NCI-H510A treated with DMSO at 0.1 percent for 48 hours (cell line): ENCODE measurements around the gene PKDREJ.
"Not testable (repeated sequence)": the region's sequence is repeated elsewhere in the genome, so short reads cannot be mapped to it uniquely, and the experiment has no call there.

Source experiments
- DNase-seq: peaks from one replicate; lab custom pipeline; 2025; lab: John Stamatoyannopoulos, UW

Gene PKDREJ

DNA sequence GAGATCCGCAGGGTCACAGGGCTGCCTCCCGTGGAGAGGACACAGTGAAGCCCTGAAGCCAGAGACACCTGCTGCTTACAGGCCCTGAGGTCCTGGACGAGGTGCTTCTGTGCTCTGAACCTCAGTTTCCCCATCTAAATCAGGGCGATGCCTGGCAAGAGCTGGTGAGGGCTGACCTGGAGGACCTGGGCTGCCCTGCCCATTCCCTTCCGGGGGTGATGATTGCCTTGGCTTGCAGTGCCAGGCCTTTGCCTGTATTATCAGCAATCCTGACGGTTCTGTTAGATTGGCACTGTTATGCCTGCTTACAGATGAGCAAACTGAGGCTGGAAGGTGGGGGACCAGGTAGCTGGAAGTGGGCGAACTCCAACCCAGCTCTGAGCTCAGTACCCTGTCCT, 25.7 kb upstream of the PKDREJ start:
- DNase-seq: no peak

DNA sequence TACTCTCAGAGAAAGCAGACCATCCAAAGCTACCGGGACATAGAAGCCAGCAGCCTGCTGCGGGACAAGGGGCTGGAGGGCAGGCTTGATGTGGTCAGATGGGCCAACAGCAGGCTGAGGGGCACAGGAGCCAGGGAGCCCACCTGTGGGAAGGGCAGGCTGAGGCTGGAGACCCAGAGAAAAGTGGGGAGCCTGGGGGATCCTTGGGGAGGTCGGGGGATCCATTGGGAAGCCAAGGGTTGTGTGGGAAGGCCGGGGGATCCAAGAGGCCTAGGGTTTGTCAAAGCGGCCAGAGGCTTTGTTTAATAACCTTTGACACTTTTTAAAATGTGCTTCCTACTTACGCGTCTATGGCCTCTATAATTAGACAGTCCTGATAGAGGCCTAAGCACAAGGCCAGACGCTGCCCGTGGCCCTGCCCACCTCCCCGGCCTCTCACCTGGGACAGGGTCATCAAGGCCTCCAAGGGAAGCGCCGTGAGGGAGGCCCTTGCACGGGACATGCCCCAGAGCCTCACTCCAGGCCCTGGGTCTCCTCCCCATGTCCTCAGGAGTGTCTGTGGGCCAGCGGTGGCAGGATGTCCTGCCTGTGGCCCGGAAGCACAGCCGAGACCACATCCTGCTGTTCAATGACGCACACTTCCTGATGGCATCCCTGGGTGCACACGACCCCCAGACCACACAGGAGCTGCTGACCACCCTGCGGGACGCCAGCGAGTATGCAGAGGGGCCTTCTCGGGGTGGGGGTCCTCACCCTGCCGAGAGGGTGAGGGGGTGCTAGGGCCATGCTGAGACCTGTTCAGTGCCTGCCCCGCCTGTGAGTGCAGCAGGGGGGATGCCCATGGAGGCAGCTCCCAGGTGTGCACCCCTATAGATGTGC, 25.0 kb upstream of the PKDREJ start:
- DNase-seq: no peak

DNA sequence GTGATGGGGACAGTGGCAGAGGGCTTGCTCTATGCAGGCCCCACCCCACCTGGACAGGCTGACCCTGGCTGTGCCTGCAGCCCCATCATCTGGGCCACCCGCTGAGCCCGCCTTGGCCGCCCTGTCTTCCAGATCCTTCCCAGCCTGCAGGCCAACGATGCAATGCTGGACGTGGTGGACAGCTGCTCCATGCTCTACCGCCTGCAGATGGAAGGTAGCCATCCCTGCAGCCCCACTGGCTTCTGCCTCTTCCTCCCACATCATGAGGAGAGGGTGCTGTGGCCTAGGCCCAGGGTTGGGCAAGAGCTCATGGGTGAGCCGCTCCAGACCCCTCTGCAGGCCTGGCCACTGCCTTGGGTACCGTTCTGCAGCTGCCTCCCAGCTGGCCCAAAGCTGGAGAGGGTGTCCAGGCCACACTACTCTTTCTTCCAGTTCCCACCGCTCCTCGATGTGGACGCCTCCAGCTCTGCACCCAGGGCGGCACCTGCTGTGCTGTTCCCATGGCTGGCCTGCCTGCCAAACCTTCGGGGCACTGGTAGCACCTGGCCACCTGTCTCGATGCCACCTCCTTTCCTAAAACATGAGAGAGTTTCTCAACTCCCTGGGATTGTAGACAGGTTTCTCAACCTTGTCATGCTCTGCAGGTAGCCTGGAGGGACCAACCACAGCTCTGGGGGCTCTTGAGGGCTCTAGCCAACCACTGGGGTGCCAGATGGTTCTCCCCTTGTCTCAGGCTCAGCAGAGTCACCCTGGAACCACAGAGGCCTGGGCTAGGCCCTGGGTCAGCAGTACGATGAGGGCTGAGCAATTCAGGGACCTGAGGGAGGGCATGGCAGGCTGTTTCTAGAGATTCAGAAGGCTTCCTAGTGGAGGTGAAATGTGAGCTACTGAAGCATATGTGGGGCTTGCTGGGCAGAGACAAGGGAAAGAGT, 24.1 kb upstream of the PKDREJ start:
- DNase-seq: no peak

DNA sequence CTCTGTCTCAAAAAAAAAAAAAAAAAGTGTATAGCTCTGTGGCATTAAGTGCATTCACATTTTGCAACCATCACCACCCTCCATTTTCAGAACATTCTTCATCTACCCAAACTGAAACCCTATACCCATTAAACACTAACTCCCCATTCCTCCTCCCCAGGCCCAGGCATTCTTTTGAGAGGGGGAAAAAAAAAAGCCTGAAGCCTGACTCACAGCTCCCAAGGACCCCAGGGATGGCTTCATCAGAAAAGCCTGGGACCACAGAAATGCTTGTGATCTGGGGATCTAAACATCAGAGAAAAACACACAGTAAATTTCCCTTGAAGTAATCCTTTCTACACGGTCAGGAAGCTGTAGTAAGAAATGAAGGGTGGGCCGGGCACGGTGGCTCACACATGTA, 22.9 kb upstream of the PKDREJ start:
- DNase-seq: no peak

DNA sequence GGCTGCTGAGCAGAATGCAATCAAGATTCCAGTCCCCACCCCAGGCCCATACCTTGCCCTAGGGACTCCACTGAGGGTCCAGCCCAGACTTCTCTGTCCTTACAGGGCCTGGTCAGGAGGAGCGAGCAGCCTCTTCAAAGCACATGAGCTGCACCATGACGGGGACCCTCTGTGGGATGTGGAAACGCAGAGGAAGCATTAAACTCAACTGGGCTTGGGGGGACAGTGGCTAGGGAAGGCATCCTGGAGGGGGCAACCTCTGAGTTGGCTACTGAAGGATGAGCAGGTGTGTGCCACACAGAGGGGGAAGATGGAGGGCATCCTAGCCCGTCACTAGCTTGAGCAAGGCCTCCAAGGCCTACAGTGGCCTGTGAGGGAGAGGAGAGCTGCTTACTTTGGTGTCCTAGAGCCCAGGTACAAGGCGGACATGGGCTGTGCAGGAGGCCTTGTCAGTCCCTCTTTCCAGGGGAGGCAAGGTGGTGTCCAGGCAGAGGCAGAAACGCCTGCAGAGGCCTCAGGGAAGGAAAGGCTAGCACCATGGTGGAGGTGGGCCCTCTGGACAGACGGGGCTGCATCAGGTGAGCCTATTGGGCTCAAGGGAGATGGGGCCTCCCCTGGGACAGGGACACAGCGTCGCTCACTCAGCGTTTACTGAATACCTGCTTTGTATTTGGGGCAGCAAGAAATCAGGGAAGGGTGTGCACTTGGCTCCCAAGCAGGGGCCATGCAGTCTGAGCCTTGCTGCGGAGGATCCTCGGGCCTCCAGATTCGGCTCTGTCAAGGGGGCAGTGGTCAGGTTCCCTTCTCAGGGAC, 18.9 kb upstream of the PKDREJ start:
- DNase-seq: no peak

DNA sequence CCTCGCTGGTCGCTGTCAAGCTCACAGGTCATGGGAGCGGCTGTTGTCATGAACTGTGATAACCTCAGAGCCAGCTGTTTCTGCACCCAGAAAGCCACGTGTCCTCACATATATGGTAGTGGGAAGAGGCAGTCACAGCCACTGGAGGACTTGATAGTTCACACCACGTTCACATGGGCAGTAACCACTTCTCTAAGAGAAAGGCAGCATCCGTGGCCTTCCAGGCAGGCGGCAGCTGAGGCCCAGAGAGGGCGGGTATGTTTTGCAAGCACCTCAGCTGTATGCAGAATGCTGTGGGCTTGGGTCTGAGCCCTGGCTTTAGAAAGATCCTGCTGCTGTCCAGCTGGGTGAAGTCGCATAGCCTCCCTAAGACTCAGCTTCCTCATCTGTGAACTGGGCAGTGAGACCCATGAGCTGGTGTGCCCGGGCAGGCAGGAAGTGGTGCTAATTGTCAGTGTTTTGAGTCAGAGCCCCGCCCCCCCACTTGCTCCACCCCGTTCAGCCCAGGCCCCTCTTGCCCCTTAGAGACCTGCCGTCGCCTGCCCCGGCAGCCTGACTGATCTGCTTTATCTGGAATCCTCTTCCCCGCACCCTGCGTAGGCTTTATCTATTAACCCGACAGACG, 18.0 kb upstream of the PKDREJ start:
- no peak for DNase-seq

DNA sequence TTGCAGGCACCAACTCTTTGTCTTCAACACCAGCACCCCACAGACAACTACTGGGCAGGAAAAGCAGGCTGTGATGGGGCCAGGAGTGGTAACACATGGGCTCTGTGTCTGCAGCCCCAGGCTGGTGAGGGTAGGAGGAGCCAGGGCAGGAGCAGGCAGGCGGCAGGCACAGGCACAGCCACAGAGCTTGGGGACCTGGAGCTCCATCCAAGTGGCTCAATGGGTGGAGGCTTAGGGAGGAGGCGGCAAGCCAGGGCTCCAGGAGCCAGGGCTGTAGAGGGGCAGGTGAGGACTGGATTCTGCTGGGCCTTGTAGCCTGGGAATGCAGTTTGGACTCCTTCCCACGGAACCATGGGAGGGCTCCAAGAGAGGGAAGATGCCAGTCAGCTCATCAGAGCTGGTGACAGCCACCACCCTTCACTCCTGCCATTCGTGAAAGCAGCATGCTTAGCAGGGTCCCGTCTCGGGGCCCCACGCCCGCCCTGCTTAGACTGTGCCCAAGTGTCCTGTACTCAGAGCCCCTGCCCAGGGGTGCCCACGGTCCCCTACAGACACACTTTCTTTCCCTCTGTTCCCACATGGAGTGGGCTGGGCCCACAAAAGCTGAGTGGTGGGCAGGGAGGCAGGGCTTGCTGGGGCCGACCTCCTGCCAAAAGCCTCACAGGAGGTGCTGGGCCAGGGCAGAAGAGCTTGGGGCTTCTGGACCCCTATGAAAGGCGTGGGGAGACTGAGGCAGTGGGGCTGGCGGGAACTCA, 17.1 kb upstream of the PKDREJ start:
- DNase-seq: no peak

DNA sequence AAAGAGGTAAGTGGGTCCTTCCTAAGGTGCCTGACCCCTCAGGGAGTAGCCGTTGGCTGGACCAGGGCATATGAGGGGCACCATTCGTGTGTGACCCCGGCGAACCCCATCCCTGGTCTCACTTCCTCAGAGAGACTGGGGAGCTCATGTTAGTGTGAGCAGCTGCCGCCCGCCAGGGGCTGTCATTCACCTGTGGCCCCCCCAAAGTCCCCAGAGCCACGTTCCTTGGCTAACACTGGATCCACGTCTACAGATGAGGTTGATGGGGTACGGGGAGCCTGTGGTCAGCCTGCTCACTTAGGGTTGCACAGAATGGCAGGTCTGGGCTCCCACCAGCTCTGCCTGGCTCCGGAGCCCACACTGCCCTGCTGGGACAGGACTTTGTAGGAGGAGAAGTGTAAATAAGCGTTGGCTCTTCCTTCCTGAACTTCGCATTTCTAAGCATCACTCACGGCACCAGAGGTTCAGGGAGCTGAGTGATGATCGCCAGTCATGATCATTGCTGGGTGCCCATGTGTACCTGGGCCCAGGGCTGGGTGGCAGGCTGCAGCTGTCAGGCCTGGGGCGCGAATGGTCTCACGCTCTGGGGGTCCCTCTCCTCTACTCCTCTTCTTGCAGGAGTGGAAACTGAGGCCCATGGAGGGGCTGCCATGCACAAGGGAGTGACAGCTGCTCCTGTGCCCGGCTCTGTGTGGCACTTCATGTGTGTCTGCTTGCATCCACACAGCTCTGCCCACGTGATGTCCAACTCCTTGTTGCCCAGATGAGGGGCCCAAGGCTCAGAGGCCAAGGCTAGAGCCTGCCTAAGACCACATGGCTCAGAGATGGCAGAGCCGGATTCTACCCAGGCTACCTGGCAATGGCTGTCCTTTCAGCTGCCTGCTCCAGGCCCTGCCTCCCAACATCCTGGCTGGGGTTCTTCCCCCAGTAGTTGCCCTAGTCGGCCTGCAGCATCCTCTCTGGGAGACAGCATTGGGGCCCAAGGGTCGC, 15.8 kb upstream of the PKDREJ start:
- no peak for DNase-seq

DNA sequence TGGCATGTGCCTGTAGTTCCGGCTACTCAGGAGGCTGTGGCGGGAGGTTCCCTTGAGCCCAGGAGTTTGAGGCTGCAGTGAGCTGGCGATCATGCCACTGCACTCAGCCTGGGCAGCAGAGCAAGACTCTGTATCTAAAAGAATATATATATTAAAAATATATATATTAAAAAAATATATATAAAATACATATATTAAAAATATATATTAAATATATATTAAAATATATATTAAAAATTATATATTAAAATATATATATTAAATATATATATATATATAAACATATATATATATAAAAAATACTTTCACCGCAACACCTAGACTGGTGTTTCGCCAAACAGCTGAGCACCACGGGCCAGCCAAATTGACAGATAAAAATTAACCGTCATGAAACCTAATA, 13.4 kb upstream of the PKDREJ start:
- no peak for DNase-seq

DNA sequence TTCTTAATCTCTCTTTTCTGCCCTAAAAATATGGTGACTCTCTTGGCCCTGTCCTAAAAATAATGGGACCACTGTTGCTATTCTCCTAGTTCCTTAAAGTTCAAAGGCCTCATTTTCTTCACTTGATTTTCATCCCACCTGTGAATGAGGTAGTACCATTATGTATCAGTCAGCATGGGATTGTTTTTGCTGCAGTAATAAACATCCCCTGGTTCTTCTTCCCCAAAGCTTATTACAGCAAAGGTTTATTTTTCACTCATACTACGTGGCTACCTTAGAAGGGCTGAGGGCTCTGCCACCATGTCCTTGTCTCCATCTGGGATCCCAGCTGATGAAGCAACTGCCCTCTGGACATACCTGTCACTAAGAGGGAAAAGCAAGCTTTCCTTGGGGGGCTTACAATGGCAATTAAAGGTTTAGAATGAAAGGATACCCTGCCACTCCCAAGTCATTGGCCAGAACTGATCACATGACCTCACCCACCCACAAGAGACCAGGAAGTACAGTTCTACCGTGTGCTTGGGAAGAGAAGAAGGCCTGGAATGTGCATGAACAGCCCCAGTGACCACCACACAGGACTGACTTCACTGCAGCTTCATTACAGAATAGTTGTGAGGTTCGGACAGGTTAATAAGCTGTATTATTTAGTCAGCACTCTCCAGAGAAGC, 12.4 kb upstream of the PKDREJ start:
- DNase-seq: no peak

DNA sequence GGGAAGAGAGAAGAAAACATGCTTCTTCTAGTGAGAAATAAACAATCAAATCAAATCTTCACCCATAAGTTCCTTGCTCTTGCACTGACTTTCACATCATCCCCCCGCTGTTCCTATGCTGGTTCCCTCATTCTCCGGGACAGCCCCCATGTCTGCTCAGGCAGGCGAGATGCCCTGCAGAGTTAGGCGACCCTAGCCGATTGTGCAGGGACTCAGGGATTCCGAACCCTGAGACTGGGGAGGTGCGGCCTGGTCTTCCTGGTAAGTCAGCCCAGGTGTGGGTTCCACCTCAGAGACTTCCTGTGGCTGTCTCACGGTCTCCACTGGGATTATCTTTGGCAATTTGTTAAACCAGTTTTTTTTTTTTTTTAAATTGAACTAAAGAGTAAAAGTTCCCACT, 11.2 kb upstream of the PKDREJ start:
- DNase-seq: no peak

DNA sequence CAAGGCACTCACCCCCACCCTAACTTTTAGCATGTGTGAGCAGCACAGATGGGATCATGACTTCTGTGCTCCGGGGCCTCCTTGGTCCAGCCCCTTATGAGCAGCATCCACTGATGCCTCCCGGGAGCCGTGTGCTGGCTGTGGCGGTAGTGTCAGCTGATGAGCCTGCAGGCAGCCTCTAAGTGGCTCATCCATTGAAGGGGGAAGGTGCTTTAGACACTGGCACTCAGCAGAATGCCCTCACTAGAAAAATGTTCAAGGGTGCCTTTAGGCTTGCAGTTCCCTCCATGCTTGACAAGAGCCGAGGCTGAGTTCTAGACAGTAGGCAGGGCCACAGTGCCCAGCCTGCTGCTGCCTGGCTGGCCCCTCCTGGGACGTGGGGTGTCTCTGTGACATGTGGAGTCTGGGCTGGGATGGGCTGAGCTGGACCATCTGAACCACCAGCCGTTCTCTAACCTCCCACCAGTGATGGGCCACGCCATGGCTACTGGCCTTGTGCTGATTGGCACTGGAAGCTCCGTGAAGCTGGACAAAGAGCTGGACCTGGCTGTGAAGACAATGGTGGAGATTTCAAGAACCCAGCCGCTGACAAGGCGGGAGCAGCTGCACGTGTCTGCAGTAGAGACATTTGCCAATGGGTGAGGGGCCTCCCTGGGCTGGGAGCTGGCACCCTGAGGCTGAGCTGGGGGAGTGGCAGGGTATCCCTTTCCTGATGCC, 10.4 kb upstream of the PKDREJ start:
- no peak for DNase-seq

DNA sequence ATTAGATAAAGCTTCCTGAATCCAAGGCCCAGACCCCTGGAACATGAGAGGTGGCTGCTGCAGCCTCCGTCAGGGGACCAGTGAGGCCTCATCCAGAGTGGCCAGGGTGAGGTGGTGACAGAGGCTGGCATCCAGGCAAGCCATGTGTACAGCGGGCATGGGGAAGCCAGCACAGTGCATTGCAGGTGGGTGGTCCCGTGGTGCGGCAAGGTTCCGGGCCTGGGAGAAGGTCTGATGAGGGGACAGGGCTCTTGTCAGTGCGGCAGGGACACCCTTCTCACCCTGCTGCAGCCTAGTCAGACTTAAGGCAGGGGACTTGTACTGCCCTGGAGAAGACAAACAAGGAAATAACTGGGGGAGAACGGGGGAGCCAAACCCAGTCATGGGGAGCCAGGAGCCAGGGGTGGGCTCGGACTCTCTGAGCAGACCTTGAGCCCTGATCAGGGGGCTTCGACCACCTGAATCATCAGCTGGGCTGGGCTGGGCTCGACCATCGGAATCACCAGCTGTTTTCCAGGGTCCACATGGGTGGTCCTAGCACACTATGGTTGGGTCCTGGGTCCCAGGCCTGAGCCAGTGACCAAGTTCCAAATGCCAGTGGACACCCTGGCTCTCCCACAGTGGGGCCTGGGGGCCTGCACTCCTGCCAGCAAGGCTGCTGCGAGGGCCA, 9.8 kb upstream of the PKDREJ start:
- DNase-seq: no peak

DNA sequence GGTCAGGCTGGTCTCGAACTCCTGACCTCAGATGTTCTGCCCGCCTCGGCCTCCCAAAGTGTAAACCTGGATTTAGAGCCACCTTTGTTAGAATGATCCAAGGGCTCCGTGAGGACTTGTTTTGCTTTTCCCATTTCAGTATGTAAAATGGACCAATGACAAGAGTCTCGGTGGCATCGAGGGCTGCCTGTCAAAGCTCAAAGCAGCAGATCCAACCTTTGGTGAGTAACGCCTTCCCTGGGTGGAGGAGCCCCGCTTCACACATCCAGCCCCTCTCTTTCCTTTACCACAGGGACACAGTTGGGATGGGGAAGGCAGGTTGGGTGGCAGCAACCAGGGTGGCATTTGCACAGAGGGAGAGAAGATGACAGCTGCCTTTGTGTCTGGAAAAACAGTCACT, 9.1 kb upstream of the PKDREJ start:
- no peak for DNase-seq

DNA sequence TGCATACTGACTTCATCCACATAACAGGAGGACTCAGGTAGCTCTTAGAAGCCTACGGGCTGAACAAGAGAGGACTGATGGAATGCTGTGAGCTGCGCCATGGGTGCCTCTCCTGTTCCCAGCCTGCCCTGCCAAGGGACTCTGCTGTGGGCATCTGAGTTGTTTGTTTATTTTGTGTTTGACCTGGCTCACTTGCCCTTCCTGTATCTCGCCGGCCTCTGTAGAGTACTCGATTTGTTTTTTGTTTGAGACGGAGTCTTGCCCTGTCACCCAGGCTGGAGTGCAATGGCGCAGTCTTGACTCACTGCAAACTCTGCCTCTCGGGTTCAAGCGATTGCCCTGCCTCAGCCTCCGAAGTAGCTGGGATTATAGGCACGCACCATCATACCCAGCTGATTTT, 6.4 kb upstream of the PKDREJ start:
- DNase-seq: no peak

DNA sequence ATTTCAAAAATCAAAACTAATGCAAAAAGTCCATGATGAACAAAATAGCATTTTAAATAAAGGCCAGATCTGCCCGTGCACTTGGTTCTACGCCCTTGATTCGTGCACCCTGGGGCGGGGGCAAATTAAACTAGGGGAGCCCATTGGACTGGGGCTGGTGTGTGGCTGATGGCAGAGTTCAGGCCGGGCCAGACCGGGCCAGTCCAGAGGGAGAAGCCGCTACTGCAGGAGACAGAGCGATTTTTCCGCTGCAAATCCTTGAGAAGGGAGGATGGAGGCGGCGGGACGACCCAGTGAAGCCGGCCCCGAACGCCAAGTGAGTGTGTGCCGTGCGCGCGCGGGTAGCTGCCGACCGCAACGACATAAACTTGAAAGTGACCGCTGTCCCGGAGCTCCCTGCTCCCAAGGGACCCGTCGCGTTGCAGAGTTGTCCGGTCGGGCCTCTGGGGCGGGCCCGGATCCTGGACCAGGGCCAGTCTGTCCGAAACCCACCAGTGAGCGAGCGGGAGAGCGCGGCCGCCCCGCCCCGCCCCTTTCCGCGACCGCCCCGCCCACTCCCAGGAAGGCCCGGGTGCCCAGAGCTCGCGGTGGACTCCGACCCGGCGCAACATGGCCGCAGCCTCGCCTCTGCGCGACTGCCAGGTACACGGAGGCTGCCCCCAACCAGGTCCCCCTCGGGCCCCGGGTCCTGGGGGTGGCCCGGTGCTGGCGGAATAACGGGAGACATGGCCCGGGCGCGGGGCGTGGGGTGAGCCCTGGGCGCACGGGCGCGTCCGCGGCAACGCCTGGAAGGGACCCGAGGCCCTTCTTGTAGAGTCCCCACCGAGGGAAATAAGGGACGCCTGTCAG, 4.5 kb upstream of the PKDREJ start, which contains the start of gene TTC38:
Gene TTC38 (plus strand): TSS at position 578 of the 849 bp plus-strand sequence. CDS start 32 bp downstream, at position 610.
- peak; percentile 29 for DNase-seq

DNA sequence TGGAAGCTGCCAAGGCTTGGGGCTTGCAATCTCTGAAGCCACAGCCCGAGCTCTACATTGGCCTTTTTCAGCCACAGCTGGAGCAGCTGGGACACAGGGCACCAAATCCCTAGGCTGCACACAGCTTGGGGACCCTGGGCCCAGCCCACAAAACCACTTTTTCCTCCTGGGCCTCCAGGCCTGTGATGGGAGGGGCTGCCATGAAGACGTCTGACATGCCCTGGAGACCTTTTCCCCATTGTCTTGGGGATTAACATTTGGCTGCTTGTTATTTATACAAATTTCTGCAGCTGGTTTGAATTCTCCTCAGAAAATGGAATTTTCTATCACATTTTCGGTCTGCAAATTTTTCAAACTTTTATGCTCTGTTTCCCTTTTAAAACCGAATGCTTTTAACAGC, 2.5 kb upstream of the PKDREJ start:
- DNase-seq: not testable (repeated sequence)
